ENCODE measurements around the gene PNMA8A.

Gene PNMA8A

DNA sequence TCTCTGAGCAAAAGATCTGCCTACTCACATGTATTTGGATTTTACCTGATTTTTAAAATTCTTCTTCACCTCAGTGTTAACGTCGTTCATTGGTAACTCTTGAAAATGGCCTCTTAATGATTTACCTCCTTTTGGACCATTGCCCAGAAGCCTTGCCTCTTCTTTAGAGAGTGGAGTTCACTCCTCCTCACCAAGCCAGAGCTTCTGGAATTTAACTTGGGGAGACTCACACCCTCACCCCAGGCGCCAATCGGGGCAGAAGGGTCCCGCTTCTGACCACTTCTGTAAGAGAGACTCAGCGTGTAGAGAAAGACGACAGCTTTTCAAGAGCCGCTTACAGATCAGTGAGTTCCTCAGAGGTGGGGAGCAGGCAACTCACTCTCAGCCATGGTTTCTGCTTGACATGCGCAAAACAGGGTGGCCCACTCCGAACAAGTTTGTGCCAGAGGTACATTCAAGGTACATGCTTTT is 45.3 kb downstream of the PNMA8A start:
- no peak for FAIRE-seq

DNA sequence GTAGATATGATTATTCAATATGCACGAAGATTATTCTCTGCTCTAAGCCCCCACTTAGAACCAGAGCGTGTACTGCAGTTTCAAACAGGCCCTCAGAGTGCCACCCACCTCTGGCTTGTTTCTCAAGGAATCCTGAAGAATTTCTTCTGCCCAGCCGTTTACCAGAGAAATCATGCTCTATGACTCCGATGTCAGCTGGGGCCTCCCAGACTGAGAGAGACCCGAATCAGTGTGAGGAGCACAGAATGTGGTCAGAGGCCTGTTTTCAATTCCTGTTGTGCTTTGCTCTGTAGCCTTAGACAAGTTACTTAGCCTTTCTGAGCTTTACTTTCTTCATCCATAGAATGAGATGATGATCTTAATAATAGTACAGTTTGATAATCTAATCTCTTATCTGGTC is 48.2 kb downstream of the PNMA8A start:
- FAIRE-seq, result no peak

DNA sequence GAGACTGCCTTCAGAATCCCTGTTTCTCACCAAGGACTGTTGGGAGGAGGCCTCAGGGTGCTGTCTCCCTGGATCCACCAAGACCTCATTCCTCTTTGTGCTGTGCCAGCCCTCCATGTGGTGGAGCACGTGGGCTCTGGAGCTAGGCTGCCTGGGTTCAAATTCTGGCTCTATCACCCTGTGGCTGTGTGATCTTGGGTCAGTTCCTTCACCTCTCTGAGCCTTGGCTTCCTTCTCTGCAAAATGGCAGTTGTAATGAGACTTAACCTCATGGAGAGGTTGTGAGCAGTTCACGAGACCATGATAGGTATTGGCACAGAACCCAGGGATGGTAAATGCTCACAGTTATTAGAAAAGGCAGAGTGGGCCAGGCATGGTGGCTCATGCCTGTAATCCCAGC is 49.0 kb downstream of the PNMA8A start:
- FAIRE-seq, result no peak

DNA sequence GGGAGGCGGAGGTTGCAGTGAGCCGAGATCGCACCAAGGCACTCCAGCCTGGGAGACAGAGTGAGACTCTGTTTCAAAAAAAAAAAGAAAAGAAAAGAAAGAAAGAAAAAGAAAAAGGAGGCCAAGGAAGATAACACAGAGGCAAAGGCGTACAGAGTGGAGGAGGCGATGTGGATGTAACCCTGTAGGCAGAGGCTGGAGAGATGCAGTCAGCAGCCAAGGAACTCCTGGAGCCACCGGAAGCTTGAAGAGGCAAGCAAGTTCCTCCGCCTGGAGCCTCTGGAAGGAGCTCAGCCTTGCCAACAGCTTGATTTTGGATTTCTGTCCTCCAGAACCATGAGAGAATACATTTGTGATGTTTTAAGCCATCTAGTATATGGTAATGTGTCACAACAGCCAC is 51.3 kb downstream of the PNMA8A start:
- no peak for FAIRE-seq

Data from islet of Langerhans (tissue), 1 donor.